ENCODE results near the gene MORN2.
A peak's percentile ranks its signal among the peaks of the same experiment; 100 is the strongest.

MORN2 gene

DNA sequence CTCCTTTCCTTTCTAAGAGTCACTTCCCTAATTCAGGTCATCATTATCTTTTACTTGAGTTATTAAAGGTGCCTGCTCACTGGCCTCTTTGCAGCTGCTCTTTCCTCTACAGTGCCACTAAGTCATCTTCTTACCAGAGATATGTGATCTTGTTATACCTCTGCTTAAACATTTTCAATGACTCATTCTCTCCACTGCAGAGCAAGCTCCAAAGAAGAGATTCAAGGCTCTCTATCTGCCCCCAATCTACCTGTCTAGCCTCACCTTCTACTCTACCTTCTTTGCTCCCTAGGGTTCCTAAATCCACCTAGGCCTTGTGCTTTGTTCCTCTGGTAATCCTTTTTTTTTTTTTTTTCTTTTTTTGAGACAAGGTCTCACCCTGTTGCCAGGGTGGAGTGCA, 17.0 kb downstream of the MORN2 start:
- DNase-seq: no peak

DNA sequence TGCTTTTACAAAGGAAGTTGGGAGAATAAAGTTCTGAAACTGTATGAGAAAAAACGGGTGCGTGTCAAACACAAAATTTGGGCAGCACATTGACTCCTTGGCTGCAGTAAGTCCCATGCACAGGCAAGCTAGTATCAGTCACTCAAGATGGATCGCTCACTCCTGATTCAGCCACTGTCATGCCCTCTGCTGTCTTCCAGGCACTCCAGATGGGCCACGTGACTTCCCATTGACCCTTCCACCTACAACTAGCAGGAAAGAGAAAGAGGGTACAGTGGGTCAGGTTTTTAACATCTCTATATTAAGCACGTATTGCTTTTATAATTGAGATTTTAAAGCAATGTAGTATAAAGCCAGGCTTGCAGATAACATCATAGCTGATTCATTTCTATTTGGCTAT, 22.5 kb downstream of the MORN2 start:
- DNase-seq: no peak

DNA sequence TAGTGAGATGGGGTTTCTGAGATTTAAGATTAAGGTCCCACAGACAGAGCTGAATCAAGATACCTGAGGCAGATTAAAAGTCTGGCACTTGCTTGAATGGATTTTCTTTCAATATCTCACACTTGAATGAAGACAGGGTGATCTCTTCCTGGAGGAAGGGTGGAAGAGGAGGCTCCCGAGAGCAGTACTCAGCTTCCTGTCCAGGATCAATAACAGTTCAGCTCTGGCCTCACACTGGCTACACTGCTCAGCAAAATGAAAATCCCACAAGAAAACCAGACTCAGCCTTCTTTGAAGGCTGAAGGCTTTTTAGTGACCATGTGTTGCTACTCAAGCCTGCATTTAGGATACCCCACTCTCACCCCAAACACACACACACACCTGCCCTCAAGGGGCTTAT, 24.9 kb downstream of the MORN2 start:
- no peak for DNase-seq

GRCh38 chr2:38905251-38905650, 29.5 kb downstream of the MORN2 start:
- DNase-seq: no peak

DNA sequence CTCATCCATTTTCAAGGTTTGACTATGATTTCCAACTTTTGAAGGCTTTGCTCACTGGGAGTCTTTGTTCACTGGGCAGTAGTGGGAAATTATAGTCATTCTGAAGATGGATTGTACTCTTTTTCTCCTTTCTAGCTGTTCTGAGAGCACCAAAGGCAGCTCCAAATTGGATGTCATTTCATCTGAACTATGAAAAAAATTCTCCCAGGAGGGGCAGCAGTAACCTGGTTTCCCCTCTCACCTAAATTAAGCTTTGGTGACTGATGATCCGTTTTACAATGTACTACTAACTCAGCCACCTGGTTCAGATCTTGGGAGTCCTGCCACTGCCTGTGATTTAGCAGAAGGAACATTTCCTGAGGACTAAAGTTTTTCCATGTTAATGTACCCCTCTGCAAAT, 31.5 kb downstream of the MORN2 start:
- DNase-seq: no peak

DNA sequence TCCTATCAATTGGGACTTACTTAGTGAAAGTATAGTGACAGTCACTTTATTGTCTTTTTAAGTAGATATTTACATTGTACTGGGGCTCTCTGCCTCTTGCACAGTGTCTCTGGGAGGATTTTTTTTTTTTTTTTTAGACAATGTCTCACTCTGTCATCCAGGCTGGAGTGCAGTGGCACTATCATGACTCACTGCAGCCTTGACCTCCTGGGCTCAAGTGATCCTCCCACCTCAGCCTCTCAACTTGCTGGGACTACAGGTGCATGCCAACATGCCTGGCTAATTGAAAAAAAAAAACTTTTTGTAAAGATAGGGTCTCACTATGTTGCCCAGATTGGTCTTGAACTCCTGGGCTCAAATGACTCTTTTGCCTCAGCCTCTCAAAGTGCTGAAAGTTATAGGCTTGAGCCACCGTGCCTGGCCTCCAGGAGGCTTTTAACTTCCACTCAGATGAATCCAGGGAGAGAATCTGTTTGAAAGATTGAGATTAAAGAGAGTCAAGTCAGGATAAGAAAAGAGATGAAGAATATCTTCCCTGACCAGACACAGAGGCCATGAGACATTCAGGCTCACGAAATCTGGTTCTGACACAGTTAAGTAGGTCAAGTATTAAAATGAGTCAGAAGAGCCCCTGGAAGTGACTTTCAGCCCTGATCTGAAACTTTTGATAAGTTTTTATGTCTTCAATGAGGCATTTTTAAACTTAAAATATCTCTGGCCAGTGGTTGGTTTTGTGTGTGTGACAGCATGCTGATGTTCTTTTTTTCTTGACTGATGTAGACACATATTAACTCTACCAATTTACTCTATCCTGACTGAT, 32.2 kb downstream of the MORN2 start:
- peak in 1 of 5 donors; percentile 73 for DNase-seq

- DNase-seq: no peak
Measured at GRCh38 chr2:38909872-38910271, 34.1 kb downstream of the MORN2 start.

GRCh38 chr2:38911191-38911590, 35.4 kb downstream of the MORN2 start:
- DNase-seq: no peak

- no peak for DNase-seq
Measured at GRCh38 chr2:38912619-38913018, 36.8 kb downstream of the MORN2 start.

DNA sequence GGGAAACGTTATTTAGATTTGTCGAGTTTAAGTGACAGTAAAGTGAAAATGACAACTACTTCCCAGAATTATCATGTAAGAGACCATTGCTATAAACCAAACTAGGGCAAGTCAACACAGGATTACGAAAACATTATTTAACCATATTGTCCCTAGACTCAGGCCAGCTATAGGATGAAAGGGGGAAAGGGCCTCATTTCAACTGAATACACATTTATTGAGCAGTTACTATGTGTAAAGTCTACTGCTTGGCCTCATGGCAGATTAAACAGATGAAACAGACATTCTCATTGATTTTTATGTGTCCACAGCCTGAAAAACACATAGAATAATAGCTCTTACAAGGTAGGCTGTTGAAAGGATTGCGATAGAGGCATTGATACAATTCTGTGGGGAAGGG, 46.6 kb downstream of the MORN2 start:
- no peak for DNase-seq

GRCh38 chr2:38922902-38923301, 47.1 kb downstream of the MORN2 start:
- no peak for DNase-seq

- no peak for DNase-seq
Measured at GRCh38 chr2:38925982-38926381, 50.2 kb downstream of the MORN2 start.

DNA sequence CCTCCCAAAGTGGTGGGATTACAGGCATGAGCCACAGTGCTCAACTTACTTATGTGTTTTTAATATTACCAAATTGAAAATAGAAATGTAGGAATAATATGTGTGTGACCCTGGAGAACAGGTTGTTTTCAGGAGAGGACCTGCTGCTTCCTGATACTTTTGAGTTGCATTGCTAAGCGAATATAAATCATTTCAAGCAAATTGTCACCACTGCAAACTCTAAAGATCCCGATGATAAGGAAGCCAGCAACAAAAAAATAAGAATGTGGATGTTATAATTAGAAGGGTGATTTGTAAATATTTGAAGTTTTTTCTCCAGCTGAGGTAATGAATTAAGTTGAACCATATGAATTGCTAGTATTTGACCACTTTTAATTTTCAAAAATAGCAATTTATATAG, 54.8 kb downstream of the MORN2 start:
- no peak for DNase-seq

All from T-helper 1 cell (primary cell).